SK-N-MC (cell line): ENCODE measurements around the gene BTN3A1.

Source experiments
- EZH2 ChIP-seq: fragments of 200-600 bp; sonication (generic); IDR thresholded peaks from one replicate; pipeline ENCODE4 v1.6.1; 2017; ENCODE audit warnings: antibody characterized with exemption
- POLR2AphosphoS5 ChIP-seq: IDR thresholded peaks from 2 replicates; pipeline ENCODE4 v1.6.1; 2012; ENCODE audit warnings: mild to moderate bottlenecking, low read depth, low read length, borderline replicate concordance

GRCh38 chr6:26362836-26363220 lies 39.2 kb upstream of the BTN3A1 start:
- TF ChIP-seq EZH2 (no peak), POLR2AphosphoS5 (no peak)
